ENCODE measurements around the gene ACTL7B.

GRCh38 chr9:108842610-108843295, 13.0 kb downstream of the ACTL7B start:
- TF ChIP-seq EP300 (IDR thresholded peaks at IDR 0.05), result no peak
- TF ChIP-seq POLR2AphosphoS5 (IDR thresholded peaks at IDR 0.05), result no peak
- no peak for TF ChIP-seq CTCF (IDR thresholded peaks at IDR 0.05)
- no peak for TF ChIP-seq POLR2A (IDR thresholded peaks at IDR 0.05; ENCODE audit: low read depth)
